Measurements from ENCODE around the gene EPS8L2.

The EPS8L2 gene

DNA sequence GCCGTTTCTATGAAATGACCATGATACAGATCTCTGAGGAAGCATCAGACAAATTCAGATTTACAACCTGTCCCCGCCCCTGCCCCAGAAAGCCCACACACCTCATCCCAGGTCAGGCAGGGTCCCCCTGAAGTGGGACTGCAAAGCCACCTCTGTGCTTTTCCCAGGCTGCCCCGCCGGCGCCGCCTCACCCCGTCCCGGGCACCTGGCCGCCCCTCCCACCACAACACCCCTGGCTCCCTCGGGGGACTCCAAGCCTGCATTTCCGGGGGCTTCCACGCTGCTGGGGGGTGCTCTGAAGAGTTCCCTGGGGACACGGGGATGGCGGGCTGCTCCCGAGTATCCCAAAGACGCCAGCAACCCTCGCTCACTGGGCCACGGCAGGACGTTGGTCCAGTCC, 45.8 kb upstream of the EPS8L2 start:
- H3K4me1 ChIP-seq (ENCODE audit: control insufficient read depth, low read depth, low read length) = no peaks in the 10 kb centered on the region
- H3K79me1 ChIP-seq (ENCODE audit: low read length) = peaks cover 2% of the 10 kb centered on the region
- no peak overlapping the region for H3K4me2 ChIP-seq (ENCODE audit: low read length)
- no peak overlapping the region for H3K56ac ChIP-seq (ENCODE audit: low read length)
- no peak overlapping the region for H2BK15ac ChIP-seq (replicated peaks; ENCODE audit: low read depth)
- no peak overlapping the region for H4K8ac ChIP-seq (ENCODE audit: low read depth, low read length)
- no peak overlapping the region for H3K18ac ChIP-seq (ENCODE audit: low read length)
- no peak overlapping the region for H2AK5ac ChIP-seq (ENCODE audit: low read length)
- DNase-seq = no peak
- no peak overlapping the region for H3K27ac ChIP-seq (ENCODE audit: low read depth, low read length)
- WGBS (ENCODE audit: extremely low coverage, insufficient coverage, low lambda C conversion rate) = no CpG with 5 or more reads among the region's 19 CpGs
- H3K27me3 ChIP-seq (ENCODE audit: insufficient read depth, low read length, poor library complexity) = no peaks in the 10 kb centered on the region
- no peak overlapping the region for H2BK120ac ChIP-seq (ENCODE audit: low read depth, low read length)
- no peak overlapping the region for H2BK5ac ChIP-seq (ENCODE audit: low read length)
- no peak overlapping the region for H3K4me3 ChIP-seq (ENCODE audit: low read length)
- H3K23ac ChIP-seq (ENCODE audit: low read length) = no peak overlapping the region
- no peak overlapping the region for H3K9ac ChIP-seq (ENCODE audit: low read length)
- no peak overlapping the region for H4K5ac ChIP-seq (ENCODE audit: low read length)
- H3K36me3 ChIP-seq (ENCODE audit: control insufficient read depth, insufficient read depth, low read length) = no peaks in the 10 kb centered on the region
- H3K79me2 ChIP-seq (ENCODE audit: control insufficient read depth, insufficient read depth, low read length) = peaks cover 2% of the 10 kb centered on the region
- H3K4ac ChIP-seq (ENCODE audit: low read depth, low read length) = no peak overlapping the region

GRCh38 chr11:660681-661444, 45.2 kb upstream of the EPS8L2 start:
- Histone ChIP-seq H3K79me2 (ENCODE audit: control insufficient read depth, insufficient read depth, low read length) (peaks cover 2% of the 10 kb centered on the region), H3K79me1 (ENCODE audit: low read length) (peaks cover 2% of the 10 kb centered on the region), H4K8ac (ENCODE audit: low read depth, low read length) (no peak overlapping the region), H3K27ac (ENCODE audit: low read depth, low read length) (no peak overlapping the region), H3K27me3 (ENCODE audit: insufficient read depth, low read length, poor library complexity) (no peaks in the 10 kb centered on the region), H2BK15ac (replicated peaks; ENCODE audit: low read depth) (no peak overlapping the region), H3K36me3 (ENCODE audit: control insufficient read depth, insufficient read depth, low read length) (peaks cover 3% of the 10 kb centered on the region), H3K23ac (ENCODE audit: low read length) (no peak overlapping the region), H3K18ac (ENCODE audit: low read length) (no peak overlapping the region), H2BK5ac (ENCODE audit: low read length) (no peak overlapping the region), H3K4me3 (ENCODE audit: low read length) (no peak overlapping the region), H3K56ac (ENCODE audit: low read length) (no peak overlapping the region), H2AK5ac (ENCODE audit: low read length) (no peak overlapping the region), H2BK120ac (ENCODE audit: low read depth, low read length) (no peak overlapping the region), H3K9ac (ENCODE audit: low read length) (no peak overlapping the region), H3K4me1 (ENCODE audit: control insufficient read depth, low read depth, low read length) (no peaks in the 10 kb centered on the region), H3K4ac (ENCODE audit: low read depth, low read length) (no peak overlapping the region), H4K5ac (ENCODE audit: low read length) (no peak overlapping the region), H3K4me2 (ENCODE audit: low read length) (no peak overlapping the region)
- DNase-seq = no peak
- WGBS (ENCODE audit: extremely low coverage, insufficient coverage, low lambda C conversion rate) = no CpG with 5 or more reads among the region's 19 CpGs

DNA sequence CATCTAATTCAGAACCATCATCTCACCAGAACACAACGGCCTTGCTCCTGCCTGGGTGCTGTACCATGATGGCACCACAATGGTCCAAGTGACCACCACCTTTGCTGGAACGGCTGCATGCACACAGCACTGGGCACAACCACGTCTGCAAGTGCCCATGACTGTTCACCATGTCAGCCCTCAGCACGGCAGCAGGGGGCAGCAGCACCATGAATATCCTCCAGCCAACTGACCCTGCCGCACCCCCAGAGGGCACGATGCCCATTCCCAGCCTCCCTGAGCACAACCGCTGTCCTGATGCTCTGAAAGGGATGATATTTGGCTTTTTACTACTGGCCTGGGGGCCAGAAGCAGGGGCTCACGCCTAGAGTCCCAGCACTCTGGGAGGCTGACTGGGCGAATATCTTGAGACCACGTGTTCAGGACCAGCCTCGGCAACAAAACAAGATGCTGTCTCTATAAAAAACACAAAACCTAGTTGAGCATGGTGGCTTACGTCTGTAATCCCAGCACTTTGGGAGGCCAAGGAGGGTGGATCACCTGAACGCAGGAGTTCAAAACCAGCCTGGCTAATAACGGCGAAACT, 43.2 kb upstream of the EPS8L2 start:
- no peak overlapping the region for H3K4me2 ChIP-seq (ENCODE audit: low read length)
- no peak overlapping the region for H4K8ac ChIP-seq (ENCODE audit: low read depth, low read length)
- H2AK5ac ChIP-seq (ENCODE audit: low read length) = no peak overlapping the region
- no peaks in the 10 kb centered on the region for H3K4me1 ChIP-seq (ENCODE audit: control insufficient read depth, low read depth, low read length)
- no peak overlapping the region for H2BK120ac ChIP-seq (ENCODE audit: low read depth, low read length)
- peaks cover 3% of the 10 kb centered on the region for H3K36me3 ChIP-seq (ENCODE audit: control insufficient read depth, insufficient read depth, low read length)
- no peak overlapping the region for H3K27ac ChIP-seq (ENCODE audit: low read depth, low read length)
- H3K4me3 ChIP-seq (ENCODE audit: low read length) = no peak overlapping the region
- H4K5ac ChIP-seq (ENCODE audit: low read length) = no peak overlapping the region
- no peak overlapping the region for H2BK15ac ChIP-seq (replicated peaks; ENCODE audit: low read depth)
- DNase-seq = peak; percentile 54
- no peak overlapping the region for H2BK5ac ChIP-seq (ENCODE audit: low read length)
- H3K4ac ChIP-seq (ENCODE audit: low read depth, low read length) = no peak overlapping the region
- WGBS (ENCODE audit: extremely low coverage, insufficient coverage, low lambda C conversion rate) = no CpG with 5 or more reads among the region's 15 CpGs
- H3K18ac ChIP-seq (ENCODE audit: low read length) = no peak overlapping the region
- peaks cover 2% of the 10 kb centered on the region for H3K79me1 ChIP-seq (ENCODE audit: low read length)
- H3K27me3 ChIP-seq (ENCODE audit: insufficient read depth, low read length, poor library complexity) = no peaks in the 10 kb centered on the region
- H3K79me2 ChIP-seq (ENCODE audit: control insufficient read depth, insufficient read depth, low read length) = peaks cover 2% of the 10 kb centered on the region
- H3K9ac ChIP-seq (ENCODE audit: low read length) = no peak overlapping the region
- no peak overlapping the region for H3K23ac ChIP-seq (ENCODE audit: low read length)
- no peak overlapping the region for H3K56ac ChIP-seq (ENCODE audit: low read length)

GRCh38 chr11:665062-665703, 40.8 kb upstream of the EPS8L2 start:
- peaks cover 2% of the 10 kb centered on the region for H3K79me1 ChIP-seq (ENCODE audit: low read length)
- H4K5ac ChIP-seq (ENCODE audit: low read length) = no peak overlapping the region
- no peak overlapping the region for H2BK15ac ChIP-seq (replicated peaks; ENCODE audit: low read depth)
- H3K23ac ChIP-seq (ENCODE audit: low read length) = no peak overlapping the region
- no peak for DNase-seq
- H3K4ac ChIP-seq (ENCODE audit: low read depth, low read length) = no peak overlapping the region
- no peak overlapping the region for H3K4me3 ChIP-seq (ENCODE audit: low read length)
- no peaks in the 10 kb centered on the region for H3K4me1 ChIP-seq (ENCODE audit: control insufficient read depth, low read depth, low read length)
- H3K18ac ChIP-seq (ENCODE audit: low read length) = no peak overlapping the region
- H3K9ac ChIP-seq (ENCODE audit: low read length) = no peak overlapping the region
- no peaks in the 10 kb centered on the region for H3K27me3 ChIP-seq (ENCODE audit: insufficient read depth, low read length, poor library complexity)
- no peak overlapping the region for H3K4me2 ChIP-seq (ENCODE audit: low read length)
- H2BK120ac ChIP-seq (ENCODE audit: low read depth, low read length) = no peak overlapping the region
- H3K36me3 ChIP-seq (ENCODE audit: control insufficient read depth, insufficient read depth, low read length) = peaks cover 3% of the 10 kb centered on the region
- WGBS (ENCODE audit: extremely low coverage, insufficient coverage, low lambda C conversion rate) = no CpG with 5 or more reads among the region's 15 CpGs
- H3K27ac ChIP-seq (ENCODE audit: low read depth, low read length) = no peak overlapping the region
- no peak overlapping the region for H2AK5ac ChIP-seq (ENCODE audit: low read length)
- H3K79me2 ChIP-seq (ENCODE audit: control insufficient read depth, insufficient read depth, low read length) = peaks cover 2% of the 10 kb centered on the region
- H3K56ac ChIP-seq (ENCODE audit: low read length) = no peak overlapping the region
- no peak overlapping the region for H2BK5ac ChIP-seq (ENCODE audit: low read length)
- H4K8ac ChIP-seq (ENCODE audit: low read depth, low read length) = no peak overlapping the region

GRCh38 chr11:665704-666281, 40.2 kb upstream of the EPS8L2 start:
- H3K18ac ChIP-seq (ENCODE audit: low read length) = no peak overlapping the region

More at GRCh38 chr11:665704-666281, 40.2 kb upstream of the EPS8L2 start:
- WGBS (ENCODE audit: extremely low coverage, insufficient coverage, low lambda C conversion rate) = no CpG with 5 or more reads among the region's 11 CpGs
- DNase-seq = no peak
- Histone ChIP-seq H4K8ac (ENCODE audit: low read depth, low read length) (no peak overlapping the region), H2BK120ac (ENCODE audit: low read depth, low read length) (no peak overlapping the region), H3K4ac (ENCODE audit: low read depth, low read length) (no peak overlapping the region), H2BK15ac (replicated peaks; ENCODE audit: low read depth) (no peak overlapping the region), H3K56ac (ENCODE audit: low read length) (no peak overlapping the region), H2BK5ac (ENCODE audit: low read length) (no peak overlapping the region), H3K27ac (ENCODE audit: low read depth, low read length) (no peak overlapping the region), H3K23ac (ENCODE audit: low read length) (no peak overlapping the region), H3K9ac (ENCODE audit: low read length) (no peak overlapping the region), H3K4me3 (ENCODE audit: low read length) (no peak overlapping the region), H2AK5ac (ENCODE audit: low read length) (no peak overlapping the region), H3K27me3 (ENCODE audit: insufficient read depth, low read length, poor library complexity) (no peaks in the 10 kb centered on the region), H3K4me2 (ENCODE audit: low read length) (no peak overlapping the region), H3K79me2 (ENCODE audit: control insufficient read depth, insufficient read depth, low read length) (peaks cover 2% of the 10 kb centered on the region), H3K79me1 (ENCODE audit: low read length) (peaks cover 2% of the 10 kb centered on the region), H3K36me3 (ENCODE audit: control insufficient read depth, insufficient read depth, low read length) (peaks cover 3% of the 10 kb centered on the region), H3K4me1 (ENCODE audit: control insufficient read depth, low read depth, low read length) (no peaks in the 10 kb centered on the region), H4K5ac (ENCODE audit: low read length) (no peak overlapping the region)

Measured in mesendoderm (in vitro differentiated cells).